Stimulated activated memory B cell treated with anti-CD40 and anti-IgM and Interleukin-4, amounts not matched to agents 10 μg/mL and 1 μg/mL and 100 μg/mL, for 72 hours (primary cell): Measurements from ENCODE around the gene FHIT.

Source experiments
- ATAC-seq: fragments of 150-1000 bp; cut with Tn5 transposase; 2 replicates; pipeline ENCODE4 v1.10.0; 2021
- H3K27ac Mint-ChIP-seq: one replicate; pipeline ENCODE4 v1.8.0; 2022; ENCODE audit warnings: mild to moderate bottlenecking, mixed read lengths
- H3K27me3 Mint-ChIP-seq: one replicate; pipeline ENCODE4 v1.8.0; 2022; ENCODE audit warnings: mixed read lengths
- H3K36me3 Mint-ChIP-seq: one replicate; pipeline ENCODE4 v1.8.0; 2022; ENCODE audit warnings: mixed read lengths
- H3K4me1 Mint-ChIP-seq: one replicate; pipeline ENCODE4 v1.8.0; 2022; ENCODE audit warnings: mixed read lengths
- H3K4me3 Mint-ChIP-seq: one replicate; pipeline ENCODE4 v1.8.0; 2022; ENCODE audit warnings: mild to moderate bottlenecking, moderate library complexity, mixed read lengths
- H3K9me3 Mint-ChIP-seq: one replicate; pipeline ENCODE4 v1.8.0; 2022; ENCODE audit warnings: mixed read lengths

Gene FHIT

DNA sequence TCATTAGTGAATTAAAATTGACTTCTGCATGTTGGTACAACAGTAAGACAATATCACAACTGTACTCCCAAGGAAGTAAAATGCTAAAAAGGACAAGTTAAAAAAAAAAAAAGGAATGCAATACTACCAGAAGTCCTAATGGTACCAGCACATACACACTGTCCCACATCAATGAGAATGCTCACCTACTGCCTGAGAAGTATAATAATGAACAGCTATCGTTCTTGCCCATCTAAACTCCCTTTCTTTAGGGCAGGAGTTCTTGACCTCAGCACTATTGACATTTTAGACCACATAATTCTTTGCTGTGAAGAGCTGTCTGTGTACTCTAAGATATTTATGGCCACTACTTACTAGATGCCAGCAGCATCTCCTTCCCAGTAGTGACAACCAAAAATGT is 651.7 kb downstream of the FHIT start:
- H3K36me3 Mint-ChIP-seq: no peaks in the 10 kb centered on the region
- H3K27ac Mint-ChIP-seq: no peak overlapping the region
- no peak for ATAC-seq
- H3K4me3 Mint-ChIP-seq: no peak overlapping the region
- peaks cover 7% of the 10 kb centered on the region for H3K27me3 Mint-ChIP-seq
- peaks cover 5% of the 10 kb centered on the region for H3K4me1 Mint-ChIP-seq
- no peaks in the 10 kb centered on the region for H3K9me3 Mint-ChIP-seq

DNA sequence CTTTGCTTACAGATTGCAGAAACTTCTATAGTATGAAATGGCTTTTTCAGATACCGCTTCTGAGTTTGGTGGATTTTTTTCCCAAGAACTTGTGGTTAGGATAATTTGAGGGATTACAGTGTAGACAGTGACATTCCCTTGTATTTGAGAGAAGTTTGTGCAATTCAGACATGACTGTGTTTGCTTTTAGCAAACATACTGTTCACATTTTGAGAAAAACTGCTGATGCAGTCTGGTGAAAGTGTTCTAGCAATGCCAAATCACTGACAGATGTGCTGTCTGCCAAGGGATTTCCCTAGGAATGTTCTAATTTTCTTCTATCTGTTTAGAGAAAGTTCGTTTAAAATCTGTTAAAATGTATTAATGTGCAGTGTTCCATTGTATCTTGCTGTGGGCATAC is 652.6 kb downstream of the FHIT start:
- Mint-ChIP-seq H3K4me1 (peaks cover 5% of the 10 kb centered on the region), H3K4me3 (no peak overlapping the region), H3K36me3 (no peaks in the 10 kb centered on the region), H3K9me3 (no peaks in the 10 kb centered on the region), H3K27ac (no peak overlapping the region), H3K27me3 (peaks cover 9% of the 10 kb centered on the region)
- no peak for ATAC-seq

DNA sequence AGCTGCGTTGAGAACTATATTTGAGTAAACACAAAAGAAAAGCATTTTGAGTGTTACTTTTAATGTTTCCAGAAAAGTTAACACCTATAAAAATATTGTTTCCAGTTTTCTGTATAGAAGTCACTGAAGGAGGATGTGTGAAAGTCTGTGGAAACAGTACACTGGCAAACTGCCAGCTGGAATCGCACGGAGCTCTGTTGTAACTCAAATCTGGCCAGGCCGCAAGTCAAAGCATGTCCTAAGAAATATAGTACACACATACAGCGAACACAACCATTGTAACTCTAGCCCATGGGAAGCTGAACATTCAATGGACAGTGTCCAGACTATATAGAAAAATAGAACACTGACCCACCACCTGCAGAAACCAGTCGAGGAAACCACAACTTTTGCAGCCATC is 657.2 kb downstream of the FHIT start:
- no peaks in the 10 kb centered on the region for H3K4me1 Mint-ChIP-seq
- H3K4me3 Mint-ChIP-seq: no peak overlapping the region
- no peak overlapping the region for H3K27ac Mint-ChIP-seq
- no peak for ATAC-seq
- peaks cover 9% of the 10 kb centered on the region for H3K27me3 Mint-ChIP-seq
- no peaks in the 10 kb centered on the region for H3K36me3 Mint-ChIP-seq
- H3K9me3 Mint-ChIP-seq: no peaks in the 10 kb centered on the region

DNA sequence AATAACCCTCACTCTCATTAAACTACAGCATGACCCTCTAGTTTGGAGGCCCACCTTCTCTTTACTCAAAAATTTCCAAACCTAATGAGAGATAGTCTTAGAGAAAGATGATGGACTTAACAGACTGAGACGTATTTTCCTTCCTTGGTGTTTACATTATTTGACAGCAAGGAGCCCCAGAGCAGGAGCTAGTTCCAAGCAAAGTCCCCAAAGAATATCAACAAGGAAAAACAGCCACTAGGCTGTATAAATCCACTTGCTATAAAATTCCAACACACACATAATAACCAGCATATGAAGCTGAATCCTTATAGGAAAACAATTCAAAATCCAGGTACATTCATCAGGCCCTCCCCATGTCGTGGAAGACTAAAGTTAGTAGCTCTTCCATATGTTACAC is 660.0 kb downstream of the FHIT start:
- no peaks in the 10 kb centered on the region for H3K4me1 Mint-ChIP-seq
- H3K4me3 Mint-ChIP-seq: no peak overlapping the region
- H3K27me3 Mint-ChIP-seq: peaks cover 9% of the 10 kb centered on the region
- H3K27ac Mint-ChIP-seq: no peak overlapping the region
- no peak for ATAC-seq
- H3K9me3 Mint-ChIP-seq: no peaks in the 10 kb centered on the region
- H3K36me3 Mint-ChIP-seq: no peaks in the 10 kb centered on the region

DNA sequence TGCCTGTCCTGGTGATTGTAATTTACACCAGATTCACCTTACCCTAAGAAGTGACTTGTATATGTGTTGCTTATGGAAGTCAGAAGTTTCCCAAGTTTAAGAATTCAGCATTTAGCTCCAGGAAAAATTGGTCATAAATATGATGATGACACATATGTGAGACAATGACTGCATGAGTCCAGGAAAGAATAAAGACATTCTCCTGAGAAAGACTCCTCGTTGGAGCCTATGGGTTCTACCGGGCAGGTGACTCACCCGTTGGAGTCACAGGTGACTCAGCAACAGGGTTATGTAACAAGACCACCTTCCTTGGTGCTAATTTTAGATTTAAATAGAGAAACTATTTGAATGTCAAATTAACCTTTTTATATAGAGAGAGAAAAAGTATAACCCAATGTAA is 662.4 kb downstream of the FHIT start:
- no peak overlapping the region for H3K27ac Mint-ChIP-seq
- ATAC-seq: no peak
- H3K36me3 Mint-ChIP-seq: no peaks in the 10 kb centered on the region
- no peaks in the 10 kb centered on the region for H3K27me3 Mint-ChIP-seq
- no peak overlapping the region for H3K4me3 Mint-ChIP-seq
- no peaks in the 10 kb centered on the region for H3K4me1 Mint-ChIP-seq
- no peaks in the 10 kb centered on the region for H3K9me3 Mint-ChIP-seq

DNA sequence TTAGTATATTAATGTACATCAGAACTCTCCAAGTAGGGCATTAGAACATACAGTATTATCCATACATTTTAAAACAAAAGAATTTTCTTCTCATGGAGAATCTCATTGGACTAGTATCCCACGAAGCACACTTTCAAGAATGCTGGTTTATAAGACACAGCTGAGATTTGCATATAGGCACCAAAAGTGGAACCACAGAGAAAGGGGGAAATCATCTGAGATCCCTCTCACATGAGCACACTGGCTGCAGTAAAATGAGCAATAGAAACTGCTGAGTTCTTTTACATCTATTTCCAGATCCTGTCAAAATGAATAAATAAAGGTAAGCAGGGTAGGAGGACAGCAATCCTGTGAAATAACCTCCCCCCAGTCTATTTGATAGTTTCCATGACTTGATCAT is 665.3 kb downstream of the FHIT start:
- ATAC-seq: peak; percentile 55

DNA sequence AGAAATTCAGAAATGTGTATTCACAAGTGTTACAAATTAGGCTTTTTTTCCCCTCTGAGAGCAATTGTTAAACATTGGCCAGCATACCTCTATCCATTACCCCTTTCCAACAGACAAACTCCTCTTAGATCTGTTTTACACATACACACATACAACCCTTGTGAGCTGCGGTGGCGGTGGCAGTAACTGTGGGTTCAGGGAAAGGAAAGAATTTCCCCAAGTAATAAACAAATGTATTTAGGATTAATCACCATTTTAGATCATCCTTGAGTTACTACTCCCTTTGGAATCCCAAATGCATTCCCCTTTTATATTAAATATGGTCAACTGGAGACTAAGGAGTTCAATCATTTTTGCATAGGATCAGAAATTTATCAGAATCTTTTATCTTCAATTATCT is 667.0 kb downstream of the FHIT start:
- ATAC-seq: no peak
- no peaks in the 10 kb centered on the region for H3K4me1 Mint-ChIP-seq
- no peak overlapping the region for H3K4me3 Mint-ChIP-seq
- H3K27ac Mint-ChIP-seq: no peak overlapping the region
- H3K36me3 Mint-ChIP-seq: no peaks in the 10 kb centered on the region
- no peaks in the 10 kb centered on the region for H3K9me3 Mint-ChIP-seq
- no peaks in the 10 kb centered on the region for H3K27me3 Mint-ChIP-seq

More for the DNA sequence above, 665.3 kb downstream of the FHIT start:
- H3K4me1 Mint-ChIP-seq: no peaks in the 10 kb centered on the region
- H3K4me3 Mint-ChIP-seq: no peak overlapping the region
- no peak overlapping the region for H3K27ac Mint-ChIP-seq
- no peaks in the 10 kb centered on the region for H3K27me3 Mint-ChIP-seq
- no peaks in the 10 kb centered on the region for H3K9me3 Mint-ChIP-seq
- no peaks in the 10 kb centered on the region for H3K36me3 Mint-ChIP-seq

DNA sequence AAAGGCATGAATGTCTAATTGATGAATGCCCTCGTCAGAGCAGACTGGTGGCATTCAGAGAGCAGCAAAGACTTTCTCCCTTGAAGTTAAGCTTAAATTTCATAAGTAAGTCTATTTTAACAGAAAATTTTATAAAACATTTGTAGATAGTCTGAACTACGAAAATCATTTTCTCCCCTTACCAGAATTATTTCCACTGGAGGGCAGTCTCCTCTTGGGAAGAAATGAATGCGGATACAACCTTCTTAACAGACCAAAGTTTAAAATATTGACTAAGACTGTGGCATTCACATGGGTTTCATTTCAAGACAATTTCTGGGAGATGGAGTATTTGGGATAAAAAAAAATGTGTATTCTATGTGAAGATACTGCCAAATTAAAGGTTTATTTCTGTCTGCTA is 669.0 kb downstream of the FHIT start:
- no peak overlapping the region for H3K27ac Mint-ChIP-seq
- peaks cover 9% of the 10 kb centered on the region for H3K4me1 Mint-ChIP-seq
- no peaks in the 10 kb centered on the region for H3K27me3 Mint-ChIP-seq
- no peaks in the 10 kb centered on the region for H3K36me3 Mint-ChIP-seq
- no peaks in the 10 kb centered on the region for H3K9me3 Mint-ChIP-seq
- no peak overlapping the region for H3K4me3 Mint-ChIP-seq
- no peak for ATAC-seq

DNA sequence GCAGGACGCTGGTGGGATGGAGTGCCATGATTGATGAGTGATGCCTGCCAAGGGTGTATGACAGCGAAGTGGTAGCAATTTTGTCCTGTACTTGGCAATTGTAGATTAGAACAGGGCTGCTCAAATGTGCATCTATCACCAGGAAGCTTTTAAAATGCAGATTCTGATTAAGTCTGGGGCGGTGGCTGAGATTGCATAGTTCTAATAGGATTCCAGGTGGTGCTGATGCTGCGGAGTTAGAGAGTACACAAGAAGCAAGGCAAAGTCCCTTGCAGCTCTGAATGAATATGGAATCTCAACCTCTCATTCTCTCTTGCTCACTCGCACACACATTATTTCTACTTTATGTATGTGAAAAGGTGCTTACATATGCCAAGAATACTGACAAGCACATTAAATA is 670.4 kb downstream of the FHIT start:
- Mint-ChIP-seq H3K27ac (no peak overlapping the region), H3K36me3 (no peaks in the 10 kb centered on the region)
- no peak for ATAC-seq

DNA sequence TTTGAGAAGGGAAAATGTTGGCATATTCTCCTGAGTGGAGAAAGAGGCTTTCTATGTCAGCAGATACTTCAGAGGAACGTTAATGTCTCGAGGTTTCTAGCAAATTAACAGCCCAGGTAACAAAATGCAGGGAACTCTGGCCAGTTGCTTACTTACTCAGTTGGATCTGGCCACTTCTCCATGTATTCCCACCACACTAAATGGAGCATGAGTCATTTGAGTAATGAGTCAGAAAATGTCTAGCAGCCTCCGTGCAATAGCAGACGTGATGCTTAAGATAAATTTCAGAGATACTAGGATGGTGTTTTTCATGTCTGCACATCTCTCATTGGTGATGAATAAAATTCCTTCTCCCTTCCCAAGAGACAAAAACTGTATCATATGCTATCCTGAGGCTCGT is 671.5 kb downstream of the FHIT start:
- Mint-ChIP-seq H3K4me1 (peaks cover 9% of the 10 kb centered on the region), H3K36me3 (no peaks in the 10 kb centered on the region), H3K4me3 (no peak overlapping the region), H3K27me3 (peaks cover 7% of the 10 kb centered on the region), H3K27ac (no peak overlapping the region), H3K9me3 (no peaks in the 10 kb centered on the region)
- no peak for ATAC-seq

More for the DNA sequence above, 670.4 kb downstream of the FHIT start:
- peaks cover 9% of the 10 kb centered on the region for H3K4me1 Mint-ChIP-seq
- H3K4me3 Mint-ChIP-seq: no peak overlapping the region
- H3K27me3 Mint-ChIP-seq: peaks cover 4% of the 10 kb centered on the region
- H3K9me3 Mint-ChIP-seq: no peaks in the 10 kb centered on the region

DNA sequence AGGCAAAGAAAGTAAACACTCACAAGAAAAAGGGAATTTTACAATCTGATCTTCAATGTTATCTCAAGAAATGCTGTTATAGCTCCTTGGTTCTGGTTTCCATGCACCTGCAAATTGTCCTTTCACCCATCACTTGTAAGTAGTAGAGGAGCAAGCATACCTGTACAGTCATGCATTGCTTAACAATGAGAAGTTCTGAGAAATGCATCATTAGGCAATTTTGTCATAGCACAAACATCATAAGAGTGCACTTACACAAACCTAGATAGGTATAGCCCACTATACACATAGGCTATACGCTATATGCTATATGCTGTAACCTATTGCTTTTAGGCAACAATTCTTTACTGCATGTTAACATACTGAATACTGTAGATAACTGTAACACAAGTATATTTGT is 672.3 kb downstream of the FHIT start:
- no peak overlapping the region for H3K4me3 Mint-ChIP-seq
- peaks cover 7% of the 10 kb centered on the region for H3K27me3 Mint-ChIP-seq
- no peaks in the 10 kb centered on the region for H3K36me3 Mint-ChIP-seq
- peaks cover 9% of the 10 kb centered on the region for H3K4me1 Mint-ChIP-seq
- no peak overlapping the region for H3K27ac Mint-ChIP-seq
- H3K9me3 Mint-ChIP-seq: no peaks in the 10 kb centered on the region
- no peak for ATAC-seq

DNA sequence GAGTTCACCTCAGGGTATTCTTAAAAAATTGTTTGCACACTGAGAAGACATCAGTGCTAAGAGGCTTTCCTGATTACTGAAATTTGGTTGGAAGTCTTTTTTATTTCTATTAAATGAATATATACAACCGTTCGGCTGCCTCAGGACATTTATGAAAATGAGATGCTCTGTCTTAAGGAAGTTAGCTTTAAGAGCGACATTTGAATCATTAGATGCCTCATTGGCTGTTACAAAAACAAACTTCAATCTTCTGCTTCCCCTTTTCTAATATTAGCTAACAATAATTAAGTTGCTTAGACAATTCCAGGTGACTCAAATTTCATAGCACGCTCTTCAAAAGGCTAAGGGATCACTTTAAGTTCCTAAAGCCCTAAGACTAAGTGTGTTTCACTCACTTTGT is 673.7 kb downstream of the FHIT start:
- H3K4me1 Mint-ChIP-seq: peaks cover 9% of the 10 kb centered on the region
- no peaks in the 10 kb centered on the region for H3K36me3 Mint-ChIP-seq
- no peak overlapping the region for H3K27ac Mint-ChIP-seq
- no peak overlapping the region for H3K4me3 Mint-ChIP-seq
- ATAC-seq: no peak
- H3K27me3 Mint-ChIP-seq: peaks cover 7% of the 10 kb centered on the region
- H3K9me3 Mint-ChIP-seq: no peaks in the 10 kb centered on the region

DNA sequence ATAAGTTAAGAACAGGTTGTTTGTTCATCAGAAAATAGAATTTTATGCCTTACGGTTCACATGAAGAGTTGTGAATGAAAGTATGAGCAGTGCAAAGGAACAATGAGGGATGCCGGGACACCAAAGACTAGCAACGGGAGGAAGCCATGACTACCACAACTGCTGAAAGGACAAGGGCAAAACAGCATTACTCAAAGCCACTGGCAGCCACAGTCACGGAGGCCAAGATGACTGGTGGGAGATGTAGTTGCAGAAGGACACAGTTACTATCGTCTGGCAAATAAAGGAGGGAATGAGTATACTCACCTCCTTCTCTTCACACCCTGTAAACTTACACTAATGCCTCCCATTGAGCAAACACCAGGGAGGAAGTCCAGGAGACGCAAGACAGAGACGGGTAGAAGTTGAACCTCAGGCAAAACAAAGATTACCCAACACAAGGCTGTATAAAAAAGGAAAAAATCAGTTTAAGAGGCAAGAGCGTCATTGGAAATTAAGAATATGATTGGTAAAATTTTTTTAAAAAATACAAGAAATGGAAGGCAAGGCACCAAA is 675.5 kb downstream of the FHIT start:
- Mint-ChIP-seq H3K4me1 (peaks cover 9% of the 10 kb centered on the region), H3K9me3 (no peaks in the 10 kb centered on the region), H3K4me3 (no peak overlapping the region), H3K27me3 (peaks cover 7% of the 10 kb centered on the region), H3K36me3 (no peaks in the 10 kb centered on the region), H3K27ac (no peak overlapping the region)
- ATAC-seq: no peak

DNA sequence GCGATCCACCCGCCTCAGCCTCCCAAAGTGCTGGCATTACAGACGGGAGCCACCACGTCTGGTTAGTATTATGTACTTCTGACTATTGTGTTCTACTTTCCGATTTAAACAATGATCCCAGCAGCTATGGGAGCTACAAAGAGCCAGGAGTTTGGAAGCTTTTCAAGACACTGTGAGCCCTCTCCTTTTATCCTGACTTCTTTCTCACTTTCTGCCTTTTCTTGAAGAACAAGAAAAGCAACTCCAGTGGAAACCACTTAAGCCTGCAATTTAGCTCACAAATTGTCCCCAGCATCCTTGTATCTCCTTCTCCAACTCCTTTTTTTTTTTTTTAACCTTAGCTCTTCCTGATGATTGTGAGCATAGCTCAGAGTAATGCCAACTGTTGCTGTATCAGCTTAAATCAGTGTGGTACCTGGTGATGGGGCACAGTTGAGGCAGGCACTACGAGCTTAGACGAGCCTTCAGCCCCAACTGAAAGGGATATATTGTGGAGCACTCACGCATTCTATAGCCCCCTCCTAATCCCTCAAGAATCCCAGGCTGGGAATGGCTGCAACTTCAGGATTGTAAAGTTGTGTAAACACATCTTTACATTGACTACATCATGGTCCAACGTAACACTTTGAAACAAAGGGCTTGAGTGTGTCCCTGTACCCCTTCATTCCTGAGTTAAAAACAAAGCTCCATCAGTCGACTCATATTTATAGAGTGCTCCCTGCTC is 677.0 kb downstream of the FHIT start:
- no peaks in the 10 kb centered on the region for H3K9me3 Mint-ChIP-seq

DNA sequence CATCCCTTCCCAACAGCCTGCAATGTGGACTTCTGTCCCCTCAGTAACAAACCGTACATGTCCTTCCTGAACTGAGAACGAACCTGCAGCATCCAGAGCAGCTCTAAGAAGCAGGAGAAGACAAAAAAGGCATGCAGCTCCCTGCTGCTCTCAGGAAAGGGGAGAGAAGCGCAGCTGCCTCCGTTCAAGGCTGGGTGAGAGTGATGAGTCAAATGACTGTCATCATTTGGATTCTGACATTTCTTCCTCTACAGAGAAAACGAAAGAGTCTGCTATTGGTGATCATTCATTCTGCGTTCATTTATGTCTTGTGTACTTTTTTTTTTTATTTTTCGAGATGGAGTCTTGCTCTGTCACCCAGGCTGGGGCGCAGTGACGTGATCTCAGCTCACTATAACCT is 677.8 kb downstream of the FHIT start:
- H3K27me3 Mint-ChIP-seq: peaks cover 7% of the 10 kb centered on the region
- H3K36me3 Mint-ChIP-seq: no peaks in the 10 kb centered on the region
- no peak overlapping the region for H3K4me3 Mint-ChIP-seq
- no peaks in the 10 kb centered on the region for H3K9me3 Mint-ChIP-seq
- H3K27ac Mint-ChIP-seq: no peak overlapping the region
- no peak for ATAC-seq
- H3K4me1 Mint-ChIP-seq: peaks cover 8% of the 10 kb centered on the region

More for the DNA sequence above, 677.0 kb downstream of the FHIT start:
- Mint-ChIP-seq H3K27ac (no peak overlapping the region), H3K36me3 (no peaks in the 10 kb centered on the region), H3K4me1 (peaks cover 9% of the 10 kb centered on the region), H3K27me3 (peaks cover 7% of the 10 kb centered on the region), H3K4me3 (no peak overlapping the region)
- ATAC-seq: no peak

DNA sequence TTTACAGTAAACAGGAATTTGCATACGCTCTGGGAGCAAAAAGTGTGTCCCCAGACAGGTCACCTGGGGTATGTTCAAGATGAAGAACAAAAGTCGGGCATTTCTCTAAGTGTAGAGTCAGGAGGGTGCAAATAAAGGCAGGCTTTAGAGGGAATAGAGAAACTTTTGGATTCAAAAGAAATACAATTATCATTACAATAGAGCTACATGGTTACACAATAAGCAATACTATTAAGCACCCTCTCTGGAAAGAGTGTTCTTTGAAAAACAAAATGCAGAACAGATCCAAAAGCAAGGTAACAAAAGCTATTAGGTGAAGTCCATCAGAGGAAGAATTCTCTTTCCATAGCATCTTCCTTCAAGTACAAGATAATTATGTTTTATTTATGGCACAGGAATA is 679.7 kb downstream of the FHIT start:
- peaks cover 7% of the 10 kb centered on the region for H3K27me3 Mint-ChIP-seq

More for the DNA sequence above, 679.7 kb downstream of the FHIT start:
- Mint-ChIP-seq H3K27ac (no peak overlapping the region), H3K4me1 (no peaks in the 10 kb centered on the region), H3K4me3 (no peak overlapping the region), H3K36me3 (peaks cover 5% of the 10 kb centered on the region), H3K9me3 (no peaks in the 10 kb centered on the region)
- no peak for ATAC-seq
